CD4-positive, CD25-positive, alpha-beta regulatory T cell (primary cell): ENCODE results near the gene MCCC2. TPM values are rescaled to one million over a fixed set of nuclear protein-coding genes. Genes with fewer than 3 reads are reported as not detected.
A peak's percentile ranks its signal among the peaks of the same experiment; 100 is the strongest.

Experiments used
- ATAC-seq, 2 donors: fragments of 150-1000 bp; cut with Tn5 transposase; one replicate each; pipeline ENCODE4 v1.10.0; 2021; ENCODE audit warnings: low read depth in 2 of 2, moderate number of reproducible peaks in 2 of 2, moderate library complexity in 1 of 2
- DNase-seq, 3 donors: peaks; one replicate each; pipeline versions ENCODE4 v3.0.0 to v3.0.0-alpha.2; 2012 to 2022; ENCODE audit warnings: mixed read lengths in 1 of 3
- H3K27ac ChIP-seq: one replicate; pipeline ENCODE4 v1.7.0; 2013; ENCODE audit warnings: mild to moderate bottlenecking, low read length; ENCODE audit not compliant: insufficient read depth, poor library complexity, severe bottlenecking
- H3K27me3 ChIP-seq: one replicate; pipeline ENCODE4 v1.7.0; 2013; ENCODE audit warnings: low read length; ENCODE audit not compliant: control insufficient read depth, insufficient read depth
- H3K36me3 ChIP-seq: one replicate; pipeline ENCODE4 v1.7.0; 2013; ENCODE audit warnings: mild to moderate bottlenecking, low read length, moderate library complexity; ENCODE audit not compliant: control insufficient read depth, insufficient read depth
- H3K4me1 ChIP-seq: 2 replicates; pipeline ENCODE4 v1.7.0; 2013; ENCODE audit warnings: mild to moderate bottlenecking, low read length; ENCODE audit not compliant: insufficient read depth, control insufficient read depth, poor library complexity, severe bottlenecking
- H3K4me3 ChIP-seq: one replicate; pipeline ENCODE4 v1.7.0; 2013; ENCODE audit warnings: low read depth, mild to moderate bottlenecking, low read length, moderate library complexity
- H3K9me3 ChIP-seq, 2 experiments: 1 replicate in 1 of 2; 2 replicates in 1 of 2; pipeline ENCODE4 v1.7.0; 2013; ENCODE audit warnings: low read length in 2 of 2, mild to moderate bottlenecking in 1 of 2, moderate library complexity in 1 of 2; ENCODE audit not compliant: control insufficient read depth in 2 of 2
- H3K27ac Mint-ChIP-seq, 3 donors: one replicate each; pipeline ENCODE4 v1.8.0; 2020 to 2022; ENCODE audit warnings: mild to moderate bottlenecking in 3 of 3, mixed read lengths in 3 of 3, moderate library complexity in 2 of 3
- H3K27me3 Mint-ChIP-seq: one replicate; pipeline ENCODE4 v1.8.0; 2022; ENCODE audit warnings: mild to moderate bottlenecking, mixed read lengths
- H3K36me3 Mint-ChIP-seq: one replicate; pipeline ENCODE4 v1.8.0; 2020; ENCODE audit warnings: mixed read lengths
- H3K4me1 Mint-ChIP-seq, 4 donors: one replicate each; pipeline ENCODE4 v1.8.0; 2020 to 2022; ENCODE audit warnings: mixed read lengths in 4 of 4, mild to moderate bottlenecking in 1 of 4
- H3K4me3 Mint-ChIP-seq, 4 donors: one replicate each; pipeline ENCODE4 v1.8.0; 2020 to 2022; ENCODE audit warnings: mild to moderate bottlenecking in 4 of 4, mixed read lengths in 4 of 4, moderate library complexity in 3 of 4
- H3K9me3 Mint-ChIP-seq, 7 donors: one replicate each; pipeline ENCODE4 v1.8.0; 2020 to 2022; ENCODE audit warnings: mixed read lengths in 7 of 7, mild to moderate bottlenecking in 3 of 7, moderate library complexity in 2 of 7
- polyA plus RNA-seq, 4 donors: library from polyadenylated mRNA; unstranded; fragments of 300-500 nt; fragmentation: Illumina TruSeq; gene quantifications; one replicate each; pipeline ENCODE4 v1.2.3, GENCODE V29; 2021
- total RNA-seq: library from RNA; stranded (reverse); gene quantifications from one replicate; pipeline ENCODE4 v1.2.3, GENCODE V29; 2022

The MCCC2 gene
- total and polyA plus RNA-seq, 5 donors from 2014 or later, result 26.7 to 45.8 (median 30.9) TPM

GRCh38 chr5:71623221-71623794, 36.2 kb downstream of the MCCC2 start:
- H3K27ac Mint-ChIP-seq, result no peak overlapping the region

GRCh38 chr5:71629950-71630349, 42.8 kb downstream of the MCCC2 start:
- Histone ChIP-seq H3K27me3 (no peaks in the 10 kb centered on the region), H3K4me3 (no peak overlapping the region), H3K27ac (no peak overlapping the region), H3K36me3 (peaks cover 38% of the 10 kb centered on the region), H3K4me1 (no peaks in the 10 kb centered on the region), H3K9me3 (no peaks in the 10 kb centered on the region)
- Mint-ChIP-seq H3K4me3 (no peak overlapping the region), H3K27me3 (no peaks in the 10 kb centered on the region), H3K4me1 (peaks cover 13 to 20% (median 18%) of the 10 kb centered on the region in 4 donors), H3K27ac (peak overlapping the region in 1 of 3 donors; percentile 7), H3K9me3 (peaks cover 0 to 7% (median 0%) of the 10 kb centered on the region in 7 donors), H3K36me3 (peaks cover 43% of the 10 kb centered on the region)
- DNase-seq (no peak), ATAC-seq (no peak)

More at GRCh38 chr5:71623221-71623794, 36.2 kb downstream of the MCCC2 start:
- Histone ChIP-seq H3K9me3 (no peaks in the 10 kb centered on the region), H3K4me3 (no peak overlapping the region), H3K4me1 (peaks cover 4% of the 10 kb centered on the region), H3K27me3 (no peaks in the 10 kb centered on the region), H3K36me3 (peaks cover 23% of the 10 kb centered on the region), H3K27ac (no peak overlapping the region)
- peaks cover 0 to 7% (median 0%) of the 10 kb centered on the region in 7 donors for H3K9me3 Mint-ChIP-seq
- peaks cover 65% of the 10 kb centered on the region for H3K36me3 Mint-ChIP-seq
- H3K4me1 Mint-ChIP-seq, result peaks cover 16 to 27% (median 22%) of the 10 kb centered on the region in 4 donors
- DNase-seq (no peak), ATAC-seq (no peak)
- H3K27me3 Mint-ChIP-seq, result no peaks in the 10 kb centered on the region
- no peak overlapping the region for H3K4me3 Mint-ChIP-seq

- ATAC-seq (no peak), DNase-seq (no peak)
- Mint-ChIP-seq H3K4me3 (no peak overlapping the region), H3K4me1 (peaks cover 12 to 16% (median 15%) of the 10 kb centered on the region in 4 donors), H3K27me3 (no peaks in the 10 kb centered on the region), H3K36me3 (peaks cover 43% of the 10 kb centered on the region), H3K9me3 (peaks cover 0 to 7% (median 0%) of the 10 kb centered on the region in 7 donors), H3K27ac (peak overlapping the region in 1 of 3 donors; percentile 83)
- H3K9me3 ChIP-seq, result no peaks in the 10 kb centered on the region
- H3K27me3 ChIP-seq, result no peaks in the 10 kb centered on the region
- H3K4me1 ChIP-seq, result no peaks in the 10 kb centered on the region
- no peak overlapping the region for H3K4me3 ChIP-seq
- peaks cover 45% of the 10 kb centered on the region for H3K36me3 ChIP-seq
- H3K27ac ChIP-seq, result no peak overlapping the region
These were observed 43.9 kb downstream of the MCCC2 start for GRCh38 chr5:71631070-71631469.

- H3K4me1 Mint-ChIP-seq, result peaks cover 11 to 16% (median 14%) of the 10 kb centered on the region in 4 donors
- H3K27ac Mint-ChIP-seq, result peak overlapping the region in 2 of 3 donors; percentile 6 to 11
- no peak for DNase-seq
- H3K9me3 Mint-ChIP-seq, result peaks cover 0 to 2% (median 0%) of the 10 kb centered on the region in 7 donors
- no peaks in the 10 kb centered on the region for H3K4me1 ChIP-seq
- no peaks in the 10 kb centered on the region for H3K27me3 Mint-ChIP-seq
- no peaks in the 10 kb centered on the region for H3K9me3 ChIP-seq
- no peak for ATAC-seq
- no peak overlapping the region for H3K27ac ChIP-seq
- H3K27me3 ChIP-seq, result no peaks in the 10 kb centered on the region
- H3K4me3 ChIP-seq, result no peak overlapping the region
- peaks cover 36% of the 10 kb centered on the region for H3K36me3 Mint-ChIP-seq
- H3K4me3 Mint-ChIP-seq, result no peak overlapping the region
- peaks cover 43% of the 10 kb centered on the region for H3K36me3 ChIP-seq
These were observed 45.0 kb downstream of the MCCC2 start for GRCh38 chr5:71632168-71632567.

GRCh38 chr5:71633255-71634155, 46.4 kb downstream of the MCCC2 start:
- no peak for ATAC-seq
- peaks cover 0 to 1% (median 0%) of the 10 kb centered on the region in 7 donors for H3K9me3 Mint-ChIP-seq

GRCh38 chr5:71637133-71637532, 50.0 kb downstream of the MCCC2 start:
- Histone ChIP-seq H3K9me3 (no peaks in the 10 kb centered on the region), H3K27me3 (no peaks in the 10 kb centered on the region), H3K4me3 (no peak overlapping the region), H3K27ac (no peak overlapping the region), H3K36me3 (peaks cover 76% of the 10 kb centered on the region), H3K4me1 (no peaks in the 10 kb centered on the region)
- H3K4me3 Mint-ChIP-seq, result no peak overlapping the region
- peaks cover 0 to 9% (median 4%) of the 10 kb centered on the region in 4 donors for H3K4me1 Mint-ChIP-seq
- no peaks in the 10 kb centered on the region for H3K9me3 Mint-ChIP-seq
- no peak overlapping the region for H3K27ac Mint-ChIP-seq
- DNase-seq, result no peak
- H3K36me3 Mint-ChIP-seq, result peaks cover 45% of the 10 kb centered on the region
- no peak for ATAC-seq
- no peaks in the 10 kb centered on the region for H3K27me3 Mint-ChIP-seq

More at GRCh38 chr5:71633255-71634155, 46.4 kb downstream of the MCCC2 start:
- no peaks in the 10 kb centered on the region for H3K27me3 ChIP-seq
- no peaks in the 10 kb centered on the region for H3K9me3 ChIP-seq
- H3K36me3 ChIP-seq, result peaks cover 52% of the 10 kb centered on the region
- H3K27ac ChIP-seq, result no peak overlapping the region
- H3K4me3 Mint-ChIP-seq, result no peak overlapping the region
- peaks cover 7 to 12% (median 10%) of the 10 kb centered on the region in 4 donors for H3K4me1 Mint-ChIP-seq
- H3K27me3 Mint-ChIP-seq, result no peaks in the 10 kb centered on the region
- H3K27ac Mint-ChIP-seq, result no peak overlapping the region
- no peak overlapping the region for H3K4me3 ChIP-seq
- peaks cover 39% of the 10 kb centered on the region for H3K36me3 Mint-ChIP-seq
- DNase-seq, result no peak
- no peaks in the 10 kb centered on the region for H3K4me1 ChIP-seq

GRCh38 chr5:71640408-71640807, 53.3 kb downstream of the MCCC2 start:
- H3K27me3 Mint-ChIP-seq, result no peaks in the 10 kb centered on the region
- H3K27ac Mint-ChIP-seq, result peak overlapping the region in 1 of 3 donors; percentile 25
- peaks cover 0 to 4% (median 0%) of the 10 kb centered on the region in 4 donors for H3K4me1 Mint-ChIP-seq
- no peak overlapping the region for H3K4me3 ChIP-seq
- peaks cover 70% of the 10 kb centered on the region for H3K36me3 ChIP-seq
- H3K9me3 ChIP-seq, result no peaks in the 10 kb centered on the region
- H3K27ac ChIP-seq, result no peak overlapping the region
- H3K27me3 ChIP-seq, result no peaks in the 10 kb centered on the region
- peaks cover 46% of the 10 kb centered on the region for H3K36me3 Mint-ChIP-seq
- ATAC-seq (no peak), DNase-seq (no peak)
- H3K4me1 ChIP-seq, result no peaks in the 10 kb centered on the region
- no peaks in the 10 kb centered on the region for H3K9me3 Mint-ChIP-seq
- H3K4me3 Mint-ChIP-seq, result no peak overlapping the region
